Endothelial cell of umbilical vein (primary cell): ENCODE results near the gene RNF214. TPM values are rescaled to one million over a fixed set of nuclear protein-coding genes. Genes with fewer than 3 reads are reported as not detected.

Experiments
- BruUV-seq: library from RNA; stranded (reverse); fragments of 400-500 nt; replicated peaks from 2 replicates; lab custom pipeline; 2021; lab: Mats Ljungman, UMichigan
- CTCF ChIA-PET: fragments of 300-600, 350-600 bp; sonication (Branson Sonifier 250); formaldehyde crosslinking; loops from one replicate; lab custom pipeline; 2021; ENCODE audit warnings: antibody characterized with exemption, inconsistent platforms; lab: Charles Lee
- POLR2A ChIA-PET: fragments of 300-600, 350-600 bp; sonication (Branson Sonifier 250); formaldehyde crosslinking; loops from one replicate; lab custom pipeline; 2021; ENCODE audit warnings: antibody characterized with exemption, inconsistent platforms; lab: Charles Lee
- DNase-seq: peaks from one replicate; pipeline ENCODE4 v3.0.0-alpha.2; 2011; ENCODE audit warnings: low read depth, low spot score
- FAIRE-seq: peaks from 2 replicates; lab custom pipeline; 2011; peaks lifted over from hg19 to GRCh38; lab: Jason Lieb, UNC
- H2AFZ ChIP-seq: 2 replicates; pipeline ENCODE4 v1.6.0; 2012; ENCODE audit warnings: low read depth, low read length, control low read depth, inconsistent platforms
- H3K27ac ChIP-seq: 2 replicates; pipeline ENCODE4 v1.5.1; 2011; ENCODE audit warnings: low read depth, mild to moderate bottlenecking, control low read depth, low read length, moderate library complexity; ENCODE audit not compliant: insufficient read depth
- H3K27me3 ChIP-seq, 2 experiments: 2 replicates each; pipeline versions ENCODE4 v1.6.0 to v1.6.1; 2011; ENCODE audit warnings: low read length in 2 of 2, mixed read lengths in 1 of 2; ENCODE audit not compliant: control insufficient read depth in 2 of 2, insufficient read depth in 2 of 2
- H3K36me3 ChIP-seq, 2 experiments: 2 replicates in 1 of 2; 3 replicates in 1 of 2; pipeline ENCODE4 v1.5.1; 2011; ENCODE audit warnings: low read length in 2 of 2, mild to moderate bottlenecking in 1 of 2, moderate library complexity in 1 of 2; ENCODE audit not compliant: control insufficient read depth in 2 of 2, insufficient read depth in 2 of 2; ENCODE audit errors: extremely low read depth in 1 of 2
- H3K4me1 ChIP-seq: 3 replicates; pipeline ENCODE4 v1.5.1; 2011; ENCODE audit warnings: mild to moderate bottlenecking, low read length; ENCODE audit not compliant: control insufficient read depth, insufficient read depth; ENCODE audit errors: extremely low read depth
- H3K4me2 ChIP-seq: 2 replicates; pipeline ENCODE4 v1.6.1; 2011; ENCODE audit warnings: low read length, control low read depth, mixed read lengths; ENCODE audit not compliant: insufficient read depth
- H3K4me3 ChIP-seq, 3 experiments: fragments of 200-600 bp in 1 of 3; sonication (generic), shearing (Covaris generic) in 1 of 3; replicated peaks in 1 of 3; 2 replicates each; pipeline ENCODE4 v1.5.1; 2011 to 2016; ENCODE audit warnings: control low read depth in 3 of 3, low read length in 3 of 3, mild to moderate bottlenecking in 2 of 3, inconsistent platforms in 1 of 3, low read depth in 1 of 3, moderate library complexity in 1 of 3; ENCODE audit not compliant: insufficient read depth in 1 of 3
- H3K79me2 ChIP-seq: 2 replicates; pipeline ENCODE4 v1.6.0; 2012; ENCODE audit warnings: low read length, inconsistent platforms; ENCODE audit not compliant: control insufficient read depth, insufficient read depth
- H3K9ac ChIP-seq: replicated peaks from 2 replicates; pipeline ENCODE3; 2011; ENCODE audit warnings: low read length, control low read depth; ENCODE audit not compliant: insufficient read depth; ENCODE audit errors: extremely low read depth
- H3K9me1 ChIP-seq: replicated peaks from 3 replicates; pipeline ENCODE4 v1.6.0; 2011; ENCODE audit warnings: mild to moderate bottlenecking, low read length; ENCODE audit not compliant: control insufficient read depth, insufficient read depth; ENCODE audit errors: extremely low read depth
- H3K9me3 ChIP-seq: replicated peaks from 2 replicates; pipeline ENCODE4 v1.5.1; 2012; ENCODE audit warnings: low read length, inconsistent platforms; ENCODE audit not compliant: control insufficient read depth, insufficient read depth
- H4K20me1 ChIP-seq: replicated peaks from 2 replicates; pipeline ENCODE3; 2011; ENCODE audit warnings: mild to moderate bottlenecking, low read length; ENCODE audit not compliant: control insufficient read depth, insufficient read depth; ENCODE audit errors: extremely low read depth
- EZH2 ChIP-seq: IDR thresholded peaks from 2 replicates; pipeline ENCODE4 v1.6.1; 2012; ENCODE audit warnings: borderline replicate concordance, low read depth, mild to moderate bottlenecking, moderate library complexity, low read length, inconsistent platforms; ENCODE audit not compliant: severe bottlenecking
- FOS ChIP-seq: IDR thresholded peaks from 2 replicates; pipeline ENCODE4 v1.6.1; 2011; ENCODE audit warnings: mild to moderate bottlenecking, low read length, moderate library complexity, borderline replicate concordance; ENCODE audit not compliant: insufficient read depth
- GATA2 ChIP-seq: IDR thresholded peaks from 2 replicates; pipeline ENCODE4 v1.7.0; 2011; ENCODE audit warnings: low read depth, mild to moderate bottlenecking, moderate library complexity, mixed read lengths, low read length; ENCODE audit not compliant: insufficient read length, insufficient read depth
- MYC ChIP-seq: IDR thresholded peaks from one replicate; pipeline ENCODE4 v1.6.1; 2011; ENCODE audit warnings: mild to moderate bottlenecking, low read depth, low read length
- POLR2A ChIP-seq: IDR thresholded peaks from 2 replicates; pipeline ENCODE4 v1.6.1; 2012; ENCODE audit warnings: low read depth, mild to moderate bottlenecking, control low read depth, low read length
- POLR2AphosphoS5 ChIP-seq: IDR thresholded peaks from 2 replicates; pipeline ENCODE4 v1.6.1; 2012; ENCODE audit warnings: low read depth, mild to moderate bottlenecking, control low read depth, low read length, moderate library complexity; ENCODE audit not compliant: insufficient read depth
- dilution Hi-C: fragments of 300-500 bp; cut with MboI; formaldehyde crosslinking; loops from one replicate; pipeline ENCODE4 v1.15.0; 2019; ENCODE audit warnings: low sequenced_read_pairs; ENCODE audit not compliant: extremely low pct_ligation_motif_present
- intact Hi-C: fragments of 100-400 bp; cut with micrococcal nuclease; formaldehyde crosslinking; loops from one replicate; pipeline ENCODE4 v1.10.0; 2022
- polyA plus RNA-seq, 4 experiments: library from polyadenylated mRNA; depleted of rRNA in 3 of 4; stranded (reverse) in 3 of 4; unstranded in 1 of 4; fragments of >200 nt; gene quantifications; 2 replicates each; pipeline versions ENCODE4 v1.2.1 to v1.2.3, GENCODE V29; 2011 to 2012; ENCODE audit warnings: missing spikeins in 1 of 4
- total RNA-seq: library from RNA; stranded (reverse); gene quantifications from 2 replicates; pipeline ENCODE4 v1.2.3, GENCODE V29; 2021
- TF ChIP-seq, protein P1 (sequence below): IDR thresholded peaks from 2 replicates; pipeline ENCODE4 v1.6.1; 2011; ENCODE audit not compliant: insufficient read depth, insufficient read length
- TF ChIP-seq, protein P2 (sequence below), 2 donors: IDR thresholded peaks; 1 replicate in 1 of 2; 2 replicates in 1 of 2; pipeline ENCODE4 v1.5.1; 2011; ENCODE audit warnings: low read length in 2 of 2, mild to moderate bottlenecking in 2 of 2, moderate library complexity in 2 of 2, control low read depth in 1 of 2, inconsistent platforms in 1 of 2, low read depth in 1 of 2; ENCODE audit not compliant: insufficient read depth in 1 of 2; ENCODE audit errors: extremely low read depth in 1 of 2

RNF214 gene
- total and polyA plus RNA-seq, 2 donors (not counting 3 experiments of a cell fraction or from before 2014, with no cell fraction given) = 24.3 to 28.2 TPM

DNA sequence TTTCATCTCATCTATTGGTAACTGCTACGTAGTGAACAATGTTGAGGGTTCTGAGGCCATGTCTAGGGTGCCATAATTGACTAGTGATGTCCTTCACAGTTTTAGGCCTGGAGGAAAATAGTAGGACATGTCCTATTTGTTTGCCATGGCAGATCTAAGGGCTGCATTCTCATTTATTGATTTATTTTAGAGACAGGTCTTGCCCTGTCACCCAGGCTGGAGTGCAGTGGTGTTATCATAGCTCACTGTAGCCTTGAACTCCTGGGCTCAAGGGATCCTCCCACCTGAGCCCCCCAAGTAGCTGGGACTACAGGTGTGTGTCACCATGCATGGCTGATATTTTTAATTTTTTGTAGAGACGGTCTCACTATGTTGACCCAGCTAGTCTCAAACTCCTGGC lies 100.4 kb downstream of the RNF214 start:
- H3K9me1 ChIP-seq = no peaks in the 10 kb centered on the region
- DNase-seq (no peak), FAIRE-seq (no peak)
- intact Hi-C loops (no loop called here), dilution Hi-C loops (no loop called here)
- no peak overlapping the region for H3K4me2 ChIP-seq
- no peak overlapping the region for H3K27ac ChIP-seq
- POLR2A ChIA-PET = no interaction called here
- H3K4me3 ChIP-seq = no peak overlapping the region
- no peak overlapping the region for H3K9ac ChIP-seq
- BruUV-seq = no TSS peak
- no peaks in the 10 kb centered on the region for H4K20me1 ChIP-seq
- peaks cover 1% of the 10 kb centered on the region for H3K79me2 ChIP-seq
- no peak overlapping the region for H2AFZ ChIP-seq
- peaks cover 2 to 7% of the 10 kb centered on the region in 2 experiments for H3K36me3 ChIP-seq
- CTCF ChIA-PET = interaction anchor here (1.2 kb wide), 1 partner anchor 10 kb away, joined by 3 read pairs; no protein-coding TSS in a partner anchor
- no peaks in the 10 kb centered on the region for H3K9me3 ChIP-seq
- peaks cover 12% of the 10 kb centered on the region for H3K4me1 ChIP-seq
- no peaks in the 10 kb centered on the region for H3K27me3 ChIP-seq
- TF ChIP-seq, protein P1, sequence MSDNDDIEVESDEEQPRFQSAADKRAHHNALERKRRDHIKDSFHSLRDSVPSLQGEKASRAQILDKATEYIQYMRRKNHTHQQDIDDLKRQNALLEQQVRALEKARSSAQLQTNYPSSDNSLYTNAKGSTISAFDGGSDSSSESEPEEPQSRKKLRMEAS = no peak
- no peak for TF ChIP-seq POLR2AphosphoS5
- no peak for TF ChIP-seq EZH2
- no peak for TF ChIP-seq POLR2A
- TF ChIP-seq MYC = no peak
- TF ChIP-seq FOS = no peak
- TF ChIP-seq GATA2 = no peak

DNA sequence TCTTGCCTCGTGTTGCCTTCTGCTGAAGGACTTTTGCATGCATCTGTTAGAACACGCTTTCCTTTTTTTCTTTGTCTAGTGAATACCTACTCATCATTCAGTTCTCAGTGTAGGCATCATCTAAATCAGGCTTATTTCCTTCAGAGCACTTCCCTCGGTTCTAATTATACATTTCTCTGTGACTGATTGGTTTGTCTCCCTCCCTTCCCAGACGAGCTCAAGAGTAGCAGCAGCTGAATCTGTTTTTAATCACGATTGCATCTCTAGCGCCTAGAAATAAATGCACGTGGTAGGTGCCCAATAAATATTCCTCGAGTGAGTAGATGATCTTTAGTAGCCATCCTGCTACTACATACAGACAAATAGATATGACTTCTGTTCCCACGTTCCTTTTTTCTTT lies 101.4 kb downstream of the RNF214 start:
- Histone ChIP-seq H3K27ac (no peak overlapping the region), H3K79me2 (peaks cover 1% of the 10 kb centered on the region), H3K36me3 (peaks cover 2 to 7% of the 10 kb centered on the region in 2 experiments), H3K9ac (no peak overlapping the region), H3K27me3 (no peaks in the 10 kb centered on the region), H2AFZ (no peak overlapping the region), H3K4me2 (no peak overlapping the region), H3K4me1 (peaks cover 11% of the 10 kb centered on the region), H3K4me3 (no peak overlapping the region), H3K9me1 (no peaks in the 10 kb centered on the region), H4K20me1 (no peaks in the 10 kb centered on the region), H3K9me3 (no peaks in the 10 kb centered on the region)
- FAIRE-seq (no peak), DNase-seq (no peak)
- CTCF ChIA-PET = interaction anchor here (0.6 to 1.2 kb wide), 2 partner anchors 9 to 15 kb away, joined by 3 read pairs; no protein-coding TSS in a partner anchor
- dilution Hi-C loops = no loop called here
- no peak for TF ChIP-seq EZH2
- TF ChIP-seq, protein P2, sequence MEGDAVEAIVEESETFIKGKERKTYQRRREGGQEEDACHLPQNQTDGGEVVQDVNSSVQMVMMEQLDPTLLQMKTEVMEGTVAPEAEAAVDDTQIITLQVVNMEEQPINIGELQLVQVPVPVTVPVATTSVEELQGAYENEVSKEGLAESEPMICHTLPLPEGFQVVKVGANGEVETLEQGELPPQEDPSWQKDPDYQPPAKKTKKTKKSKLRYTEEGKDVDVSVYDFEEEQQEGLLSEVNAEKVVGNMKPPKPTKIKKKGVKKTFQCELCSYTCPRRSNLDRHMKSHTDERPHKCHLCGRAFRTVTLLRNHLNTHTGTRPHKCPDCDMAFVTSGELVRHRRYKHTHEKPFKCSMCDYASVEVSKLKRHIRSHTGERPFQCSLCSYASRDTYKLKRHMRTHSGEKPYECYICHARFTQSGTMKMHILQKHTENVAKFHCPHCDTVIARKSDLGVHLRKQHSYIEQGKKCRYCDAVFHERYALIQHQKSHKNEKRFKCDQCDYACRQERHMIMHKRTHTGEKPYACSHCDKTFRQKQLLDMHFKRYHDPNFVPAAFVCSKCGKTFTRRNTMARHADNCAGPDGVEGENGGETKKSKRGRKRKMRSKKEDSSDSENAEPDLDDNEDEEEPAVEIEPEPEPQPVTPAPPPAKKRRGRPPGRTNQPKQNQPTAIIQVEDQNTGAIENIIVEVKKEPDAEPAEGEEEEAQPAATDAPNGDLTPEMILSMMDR (IDR thresholded peaks at IDR 0.05; ENCODE audit: extremely low read depth in 1 of 2, insufficient read depth in 1 of 2, low read depth in 1 of 2, low read length in 2 of 2) = no peak
- no peak for TF ChIP-seq GATA2
- TF ChIP-seq FOS = no peak
- no peak for TF ChIP-seq POLR2A
- TF ChIP-seq, protein P1 = no peak
- intact Hi-C loops = no loop called here
- POLR2A ChIA-PET = no interaction called here
- no TSS peak for BruUV-seq
